ENCODE measurements around the gene NDFIP1. TPM values are rescaled to one million over a fixed set of nuclear protein-coding genes. Genes with fewer than 3 reads are reported as not detected.
A peak's percentile ranks its signal among the peaks of the same experiment; 100 is the strongest.

Gene NDFIP1, protein sequence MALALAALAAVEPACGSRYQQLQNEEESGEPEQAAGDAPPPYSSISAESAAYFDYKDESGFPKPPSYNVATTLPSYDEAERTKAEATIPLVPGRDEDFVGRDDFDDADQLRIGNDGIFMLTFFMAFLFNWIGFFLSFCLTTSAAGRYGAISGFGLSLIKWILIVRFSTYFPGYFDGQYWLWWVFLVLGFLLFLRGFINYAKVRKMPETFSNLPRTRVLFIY
- total RNA-seq (2021; ENCODE audit: unreplicated experiment) (37.8 TPM), Bru-seq, nascent RNA (percentile 88 among the genes with signal in this experiment), BruChase-seq, experiment 1, labeled RNA remaining after a 6-hour chase (percentile 85 among the genes with signal in this experiment), BruChase-seq, experiment 2, labeled RNA remaining after a 2-hour chase (percentile 84 among the genes with signal in this experiment)
- polyA plus RNA-seq (2012): 22.8 and 26.1 TPM in 2 replicates
- long read RNA-seq, full-length matches to known transcripts: 166 of 183 reads
- long read RNA-seq, partial matches to known transcripts: 3 of 183 reads
- long read RNA-seq, other reads (novel, unspliced or antisense): 14 of 183 reads

DNA sequence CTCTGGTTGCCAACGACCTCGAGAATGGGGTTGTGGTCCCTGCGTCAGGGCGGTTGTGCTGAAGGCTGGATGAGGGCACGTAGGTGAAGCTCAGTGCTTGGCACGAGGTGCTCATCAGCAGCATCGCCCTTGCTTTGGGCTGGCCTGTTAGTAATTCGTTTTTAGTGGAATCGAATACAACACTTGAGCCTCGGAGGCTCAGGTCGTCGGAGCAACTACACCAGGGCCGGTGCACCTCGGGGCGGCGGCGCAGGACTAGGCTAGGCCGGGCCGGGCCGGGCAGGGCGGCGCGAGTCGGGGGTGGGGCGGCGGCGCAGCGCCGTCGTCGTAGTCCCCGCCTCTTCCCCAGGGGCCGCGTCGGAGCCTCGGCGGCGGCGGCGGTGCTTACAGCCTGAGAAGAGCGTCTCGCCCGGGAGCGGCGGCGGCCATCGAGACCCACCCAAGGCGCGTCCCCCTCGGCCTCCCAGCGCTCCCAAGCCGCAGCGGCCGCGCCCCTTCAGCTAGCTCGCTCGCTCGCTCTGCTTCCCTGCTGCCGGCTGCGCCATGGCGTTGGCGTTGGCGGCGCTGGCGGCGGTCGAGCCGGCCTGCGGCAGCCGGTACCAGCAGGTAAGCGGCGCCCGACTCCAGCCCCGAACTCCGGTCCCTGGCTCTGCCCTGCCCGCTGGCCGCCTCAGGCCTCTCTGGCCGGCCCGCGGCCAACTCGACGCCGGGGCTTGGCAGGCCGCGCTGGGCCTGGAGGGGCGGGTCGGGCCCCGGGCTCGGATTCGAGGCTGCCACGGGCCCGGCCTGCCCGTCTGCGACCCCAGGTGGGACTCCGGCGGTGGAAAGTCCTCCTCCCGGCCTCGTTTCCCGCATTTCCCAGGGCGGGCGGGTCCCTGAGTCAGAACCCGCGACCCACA is at the start of gene NDFIP1:
NDFIP1 (plus strand) TSS at position 348 of the 899 bp plus-strand sequence; CDS start at position 544, 196 bp downstream.
- ATAC-seq (peak; percentile 98), DNase-seq (ENCODE audit: low read depth, low spot score) (peak; percentile 28)
- H3K9ac ChIP-seq (ENCODE audit: low read length): peak within 1 kb of the TSS; percentile 92
- H3K4me2 ChIP-seq (ENCODE audit: low read length): peak within 1 kb of the TSS; percentile 86
- ChIA-PET POLR2A (no interaction called here), CTCF (no interaction called here), RAD21 (ENCODE audit: low non-redundant PET in 1 of 2, low total read pairs in 2 of 2, uncharacterized antibody in 2 of 2, unreplicated experiment in 2 of 2) (no interaction called here)
- BruUV-seq (replicated peaks): no TSS peak
- no peaks in the 10 kb centered on the region for H3K9me3 ChIP-seq (ENCODE audit: control insufficient read depth in 1 of 2, insufficient read depth in 1 of 2, low read depth in 1 of 2, low read length in 2 of 2)
- peak within 1 kb of the TSS; percentile 90 for H3K27ac ChIP-seq (ENCODE audit: low read depth, low read length)
- intact Hi-C loops (cut with micrococcal nuclease): no loop called here
- no peaks in the 10 kb centered on the region for H3K9me2 ChIP-seq (ENCODE audit: insufficient read depth)
- no peaks in the 10 kb centered on the region for H3K27me3 ChIP-seq (ENCODE audit: insufficient read depth, low read length)
- TF ChIP-seq MAX (IDR thresholded peaks at IDR 0.05) (peak; percentile 60; the same call in 1 of the 2 replicates), SIN3A (IDR thresholded peaks at IDR 0.05; ENCODE audit: low read depth) (peak; percentile 71), POLR2AphosphoS5 (IDR thresholded peaks at IDR 0.05; ENCODE audit: low read depth, low read length) (peak; percentile 93), SP1 (IDR thresholded peaks at IDR 0.05; ENCODE audit: low read depth) (no peak; the same call in 1 of the 2 replicates), ELF1 (IDR thresholded peaks at IDR 0.05; ENCODE audit: borderline replicate concordance, low read depth) (no peak), ZFX (IDR thresholded peaks at IDR 0.05) (peak; percentile 100), YY1 (IDR thresholded peaks at IDR 0.05; ENCODE audit: extremely low read depth, insufficient replicate concordance, low read depth, low read length) (peak; percentile 58), POLR2A (IDR thresholded peaks at IDR 0.05; ENCODE audit: borderline replicate concordance, extremely low read depth, insufficient read depth, insufficient read length) (peak; percentile 75)
- peaks cover 5 to 21% of the 10 kb centered on the region in 2 experiments; a peak in 3 of 4 replicates for H3K4me1 ChIP-seq (ENCODE audit: control insufficient read depth in 1 of 2, insufficient read depth in 2 of 2, low read length in 2 of 2)
- H4K20me1 ChIP-seq (ENCODE audit: insufficient read depth): no peaks in the 10 kb centered on the region
- peak within 1 kb of the TSS; percentile 51 for H2AFZ ChIP-seq (ENCODE audit: low read depth, low read length, poor library complexity, severe bottlenecking)
- peak within 1 kb of the TSS; percentile 76 to 91 for H3K4me3 ChIP-seq (replicated peaks in 1 of 2; ENCODE audit: low read depth in 1 of 2, low read length in 2 of 2)
- no peaks in the 10 kb centered on the region for H3K36me3 ChIP-seq (ENCODE audit: control insufficient read depth in 1 of 2, insufficient read depth in 2 of 2, low read length in 2 of 2)
- peaks cover 48% of the 10 kb centered on the region for H3K79me2 ChIP-seq (ENCODE audit: insufficient read depth, low read length)

Measured in HCT116 (cell line).